Colonic mucosa (tissue), 4 donors: Measurements from ENCODE around the gene GP2. TPM values are rescaled to one million over a fixed set of nuclear protein-coding genes. Genes with fewer than 3 reads are reported as not detected.

ENCODE experiments used
- DNase-seq: peaks from one replicate; pipeline ENCODE4 v3.0.0-alpha.2; 2020
- H3K27ac ChIP-seq: fragments of 200-600 bp; one replicate; pipeline ENCODE4 v1.8.0; 2021
- H3K27me3 ChIP-seq: fragments of 200-600 bp; one replicate; pipeline ENCODE4 v1.8.0; 2021
- H3K36me3 ChIP-seq: fragments of 200-600 bp; one replicate; pipeline ENCODE4 v1.8.0; 2021
- H3K4me1 ChIP-seq: fragments of 200-600 bp; one replicate; pipeline ENCODE4 v1.8.0; 2021; ENCODE audit warnings: mild to moderate bottlenecking
- H3K4me3 ChIP-seq: fragments of 200-600 bp; one replicate; pipeline ENCODE4 v1.8.0; 2021
- H3K9ac ChIP-seq, 2 donors: one replicate each; pipeline ENCODE4 v1.7.0; 2013; ENCODE audit warnings: control low read depth in 2 of 2, low read depth in 2 of 2, low read length in 2 of 2
- H3K9me3 ChIP-seq: fragments of 200-600 bp; one replicate; pipeline ENCODE4 v1.8.0; 2021
- CTCF ChIP-seq: fragments of 200-600 bp; IDR thresholded peaks from one replicate; pipeline ENCODE4 v1.8.0; 2022; ENCODE audit warnings: antibody characterized with exemption, mild to moderate bottlenecking
- intact Hi-C: fragments of 100-400 bp; cut with DNase I; formaldehyde crosslinking; loops from one replicate; pipeline ENCODE4 v1.14.1; 2022
- total RNA-seq, 2 donors: library from RNA; stranded (reverse); fragmentation: NEBNext Ultra II Directional in 1 of 2; extraction: Animal tissue kit (Norgen Biotek cat#: 25700) in 1 of 2; gene quantifications; one replicate each; pipeline ENCODE4 v1.2.1, GENCODE V29; 2021
- donor health status: healthy.
- donor health status: DM: no; HTN: no; CAD: no.
- donor health status: DM: no; HTN: no; CAD: no.

Gene GP2
- total RNA-seq, 2 donors from 2014 or later: 5.3 to 31.1 TPM

GRCh38 chr16:20310421-20311395, 16.6 kb downstream of the GP2 start:
- Histone ChIP-seq H3K27ac (no peak overlapping the region), H3K27me3 (no peaks in the 10 kb centered on the region), H3K9ac (no peak overlapping the region), H3K4me1 (no peaks in the 10 kb centered on the region), H3K4me3 (no peak overlapping the region), H3K36me3 (no peaks in the 10 kb centered on the region), H3K9me3 (no peaks in the 10 kb centered on the region)
- DNase-seq: no peak
- TF ChIP-seq CTCF: no peak
- intact Hi-C loops: no loop called here

GRCh38 chr16:20309786-20310185, 17.5 kb downstream of the GP2 start:
- no peak overlapping the region for H3K4me3 ChIP-seq
- H3K4me1 ChIP-seq: no peaks in the 10 kb centered on the region
- no peaks in the 10 kb centered on the region for H3K36me3 ChIP-seq
- DNase-seq: no peak
- H3K9ac ChIP-seq: no peak overlapping the region
- H3K27me3 ChIP-seq: no peaks in the 10 kb centered on the region
- no peak overlapping the region for H3K27ac ChIP-seq
- no peak for TF ChIP-seq CTCF
- H3K9me3 ChIP-seq: no peaks in the 10 kb centered on the region
- intact Hi-C loops: no loop called here

- H3K9me3 ChIP-seq: no peaks in the 10 kb centered on the region
- intact Hi-C loops: no loop called here
- no peak for TF ChIP-seq CTCF
- no peaks in the 10 kb centered on the region for H3K27me3 ChIP-seq
- no peak for DNase-seq
- no peak overlapping the region for H3K9ac ChIP-seq
- H3K4me3 ChIP-seq: no peak overlapping the region
- H3K4me1 ChIP-seq: no peaks in the 10 kb centered on the region
- H3K36me3 ChIP-seq: no peaks in the 10 kb centered on the region
- H3K27ac ChIP-seq: no peak overlapping the region
These were observed 18.3 kb downstream of the GP2 start for GRCh38 chr16:20308801-20309590.

GRCh38 chr16:20308266-20308665, 19.0 kb downstream of the GP2 start:
- Histone ChIP-seq H3K27ac (no peak overlapping the region), H3K27me3 (no peaks in the 10 kb centered on the region), H3K4me3 (no peak overlapping the region), H3K36me3 (no peaks in the 10 kb centered on the region), H3K9me3 (no peaks in the 10 kb centered on the region), H3K9ac (no peak overlapping the region), H3K4me1 (no peaks in the 10 kb centered on the region)
- TF ChIP-seq CTCF: no peak
- intact Hi-C loops: no loop called here
- DNase-seq: no peak

GRCh38 chr16:20307791-20308190, 19.5 kb downstream of the GP2 start:
- intact Hi-C loops: no loop called here
- H3K4me1 ChIP-seq: no peaks in the 10 kb centered on the region

More at GRCh38 chr16:20307791-20308190, 19.5 kb downstream of the GP2 start:
- Histone ChIP-seq H3K27me3 (no peaks in the 10 kb centered on the region), H3K27ac (no peak overlapping the region), H3K4me3 (no peak overlapping the region), H3K9me3 (no peaks in the 10 kb centered on the region), H3K36me3 (no peaks in the 10 kb centered on the region), H3K9ac (no peak overlapping the region)
- TF ChIP-seq CTCF: no peak
- no peak for DNase-seq
